ENCODE measurements around the gene EVI2B. TPM values are rescaled to one million over a fixed set of nuclear protein-coding genes. Genes with fewer than 3 reads are reported as not detected.

The EVI2B gene
- polyA plus RNA-seq, 1 experiment: 0.12 TPM

- Histone ChIP-seq H3K36me3 (ENCODE audit: control insufficient read depth, insufficient read depth, low read length) (peaks cover 1% of the 10 kb centered on the region; the same call in 1 of the 2 replicates), H3K27me3 (ENCODE audit: control insufficient read depth, insufficient read depth, low read length) (no peaks in the 10 kb centered on the region), H3K4me3 (ENCODE audit: low read depth, low read length) (no peak overlapping the region)
- ChIA-PET CTCF (interaction anchor here (0.6 to 0.7 kb wide), 2 partner anchors 342 to 1107 kb away, joined by 3 to 7 read pairs; no protein-coding TSS in a partner anchor), POLR2A (no interaction called here)
- no peak for TF ChIP-seq CTCF (IDR thresholded peaks at IDR 0.05; ENCODE audit: insufficient read depth, low read depth, low read length)
- no peak for DNase-seq (ENCODE audit: low read depth)
These were observed 3.6 kb downstream of the EVI2B start for GRCh38 chr17:31310260-31310659.

- POLR2A ChIA-PET: no interaction called here
- Histone ChIP-seq H3K27me3 (ENCODE audit: control insufficient read depth, insufficient read depth, low read length) (no peaks in the 10 kb centered on the region), H3K4me3 (ENCODE audit: low read depth, low read length) (no peak overlapping the region), H3K36me3 (ENCODE audit: control insufficient read depth, insufficient read depth, low read length) (peaks cover 1% of the 10 kb centered on the region; the same call in 1 of the 2 replicates)
- no peak for DNase-seq (ENCODE audit: low read depth)
- no peak for TF ChIP-seq CTCF (IDR thresholded peaks at IDR 0.05; ENCODE audit: insufficient read depth, low read depth, low read length)
- CTCF ChIA-PET: no interaction called here
These were observed 4.3 kb downstream of the EVI2B start for GRCh38 chr17:31309556-31309955.

- CTCF ChIA-PET: no interaction called here
- no peak for DNase-seq (ENCODE audit: low read depth)
These were observed 5.2 kb downstream of the EVI2B start for GRCh38 chr17:31308372-31309334.

GRCh38 chr17:31307640-31308039, 6.2 kb downstream of the EVI2B start:
- no peak for TF ChIP-seq CTCF (IDR thresholded peaks at IDR 0.05; ENCODE audit: insufficient read depth, low read depth, low read length)
- ChIA-PET CTCF (interaction anchor here (1.3 kb wide), 1 partner anchor 11 kb away, joined by 3 read pairs; no protein-coding TSS in a partner anchor), POLR2A (no interaction called here)
- DNase-seq (ENCODE audit: low read depth): no peak
- no peaks in the 10 kb centered on the region for H3K27me3 ChIP-seq (ENCODE audit: control insufficient read depth, insufficient read depth, low read length)
- H3K4me3 ChIP-seq (ENCODE audit: low read depth, low read length): no peak overlapping the region
- H3K36me3 ChIP-seq (ENCODE audit: control insufficient read depth, insufficient read depth, low read length): peaks cover 1% of the 10 kb centered on the region; the same call in 1 of the 2 replicates

More at GRCh38 chr17:31308372-31309334, 5.2 kb downstream of the EVI2B start:
- no peak overlapping the region for H3K4me3 ChIP-seq (ENCODE audit: low read depth, low read length)
- no peak for TF ChIP-seq CTCF (IDR thresholded peaks at IDR 0.05; ENCODE audit: insufficient read depth, low read depth, low read length)
- POLR2A ChIA-PET: interaction anchor here (0.6 kb wide), 1 partner anchor 29 kb away, joined by 14 read pairs; no protein-coding TSS in a partner anchor
- peaks cover 1% of the 10 kb centered on the region; the same call in 1 of the 2 replicates for H3K36me3 ChIP-seq (ENCODE audit: control insufficient read depth, insufficient read depth, low read length)
- H3K27me3 ChIP-seq (ENCODE audit: control insufficient read depth, insufficient read depth, low read length): no peaks in the 10 kb centered on the region

- ChIA-PET CTCF (no interaction called here), POLR2A (no interaction called here)
- Histone ChIP-seq H3K27me3 (ENCODE audit: control insufficient read depth, insufficient read depth, low read length) (no peaks in the 10 kb centered on the region), H3K36me3 (ENCODE audit: control insufficient read depth, insufficient read depth, low read length) (no peaks in the 10 kb centered on the region), H3K4me3 (ENCODE audit: low read depth, low read length) (no peak overlapping the region)
- DNase-seq (ENCODE audit: low read depth): no peak
- TF ChIP-seq CTCF (IDR thresholded peaks at IDR 0.05; ENCODE audit: insufficient read depth, low read depth, low read length): no peak
These were observed 14.2 kb downstream of the EVI2B start for GRCh38 chr17:31299624-31300023.
